Liver (tissue), 9 donors: ENCODE measurements around the gene ABCA4. TPM values are rescaled to one million over a fixed set of nuclear protein-coding genes. Genes with fewer than 3 reads are reported as not detected.

Experiments
- DNase-seq: peaks from one replicate; pipeline ENCODE4 v3.0.0-alpha.2; 2017; ENCODE audit warnings: low spot score
- H3K27ac ChIP-seq, 2 donors: one replicate each; pipeline ENCODE4 v1.7.0; 2013; ENCODE audit warnings: inconsistent platforms in 2 of 2, low read length in 2 of 2, control low read depth in 1 of 2, low read depth in 1 of 2, mild to moderate bottlenecking in 1 of 2
- H3K27me3 ChIP-seq, 4 donors: one replicate each; pipeline versions ENCODE4 v1.6.1 to v1.7.0; 2013; ENCODE audit warnings: low read length in 3 of 4, inconsistent platforms in 1 of 4, mild to moderate bottlenecking in 1 of 4, moderate library complexity in 1 of 4; ENCODE audit not compliant: control insufficient read depth in 4 of 4, insufficient read depth in 4 of 4
- H3K36me3 ChIP-seq, 4 donors: one replicate each; pipeline versions ENCODE4 v1.6.1 to v1.7.0; 2013; ENCODE audit warnings: low read length in 3 of 4, mild to moderate bottlenecking in 3 of 4, low read depth in 1 of 4, moderate library complexity in 1 of 4; ENCODE audit not compliant: control insufficient read depth in 4 of 4, insufficient read depth in 3 of 4
- H3K4me1 ChIP-seq, 4 donors: one replicate each; pipeline versions ENCODE4 v1.6.1 to v1.7.0; 2013; ENCODE audit warnings: low read length in 3 of 4, mild to moderate bottlenecking in 3 of 4, moderate library complexity in 1 of 4; ENCODE audit not compliant: control insufficient read depth in 4 of 4, insufficient read depth in 4 of 4
- H3K4me3 ChIP-seq, 3 donors: one replicate each; pipeline versions ENCODE4 v1.6.1 to v1.7.0; 2013; ENCODE audit warnings: low read length in 3 of 3, control low read depth in 1 of 3, low read depth in 1 of 3, mild to moderate bottlenecking in 1 of 3
- H3K9ac ChIP-seq, 2 donors: one replicate each; pipeline ENCODE4 v1.7.0; 2013; ENCODE audit warnings: low read length in 2 of 2, mild to moderate bottlenecking in 2 of 2, moderate library complexity in 2 of 2, control low read depth in 1 of 2, low read depth in 1 of 2
- H3K9me3 ChIP-seq, 4 donors: one replicate each; pipeline versions ENCODE4 v1.6.1 to v1.7.0; 2013; ENCODE audit warnings: low read length in 3 of 4; ENCODE audit not compliant: control insufficient read depth in 4 of 4
- EGR1 ChIP-seq, 2 donors: IDR thresholded peaks; 2 replicates each; pipeline ENCODE4 v1.6.1; 2016 to 2018; ENCODE audit warnings: antibody characterized with exemption in 2 of 2, low read depth in 2 of 2
- FOXA1 ChIP-seq: IDR thresholded peaks from 2 replicates; pipeline ENCODE4 v1.6.1; 2016; ENCODE audit warnings: antibody characterized with exemption
- FOXA2 ChIP-seq: IDR thresholded peaks from 2 replicates; pipeline ENCODE4 v1.6.1; 2016; ENCODE audit warnings: antibody characterized with exemption
- GABPA ChIP-seq, 2 donors: IDR thresholded peaks in 1 of 2; conservative IDR thresholded peaks in 1 of 2; 2 replicates each; pipeline ENCODE4 v1.6.1; 2016; ENCODE audit warnings: antibody characterized with exemption in 2 of 2, mild to moderate bottlenecking in 1 of 2, moderate library complexity in 1 of 2
- HNF4A ChIP-seq, 2 donors: conservative IDR thresholded peaks; 2 replicates each; pipeline ENCODE4 v1.6.1; 2016; ENCODE audit warnings: antibody characterized with exemption in 2 of 2, mild to moderate bottlenecking in 2 of 2
- HNF4G ChIP-seq: IDR thresholded peaks from 2 replicates; pipeline ENCODE4 v1.6.1; 2016; ENCODE audit warnings: antibody characterized with exemption
- JUND ChIP-seq, 2 donors: IDR thresholded peaks; 2 replicates each; pipeline ENCODE4 v1.6.1; 2016; ENCODE audit warnings: antibody characterized with exemption in 2 of 2
- MAX ChIP-seq: IDR thresholded peaks from 2 replicates; pipeline ENCODE4 v1.6.1; 2016; ENCODE audit warnings: antibody characterized with exemption
- NR2F2 ChIP-seq: IDR thresholded peaks from 2 replicates; pipeline ENCODE4 v1.6.1; 2016; ENCODE audit warnings: antibody characterized with exemption
- RAD21 ChIP-seq, 2 donors: IDR thresholded peaks; 2 replicates each; pipeline ENCODE4 v1.6.1; 2016; ENCODE audit warnings: antibody characterized with exemption in 2 of 2, mild to moderate bottlenecking in 2 of 2
- REST ChIP-seq: IDR thresholded peaks from 2 replicates; pipeline ENCODE4 v1.6.1; 2016; ENCODE audit warnings: antibody characterized with exemption, mild to moderate bottlenecking
- RXRA ChIP-seq, 2 donors: IDR thresholded peaks; 2 replicates each; pipeline ENCODE4 v1.6.1; 2017 to 2018; ENCODE audit warnings: antibody characterized with exemption in 2 of 2, mild to moderate bottlenecking in 1 of 2
- SP1 ChIP-seq: IDR thresholded peaks from 2 replicates; pipeline ENCODE4 v1.6.1; 2018; ENCODE audit warnings: antibody characterized with exemption, mild to moderate bottlenecking
- TAF1 ChIP-seq: conservative IDR thresholded peaks from 2 replicates; pipeline ENCODE4 v1.6.1; 2016; ENCODE audit warnings: antibody characterized with exemption, mild to moderate bottlenecking
- YY1 ChIP-seq: IDR thresholded peaks from 2 replicates; pipeline ENCODE4 v1.6.1; 2016; ENCODE audit warnings: antibody characterized with exemption, mild to moderate bottlenecking
- WGBS: extraction: QIAGEN DNeasy Blood & Tissue Kit; methylation state at CpG from one replicate; pipeline ENCODE4 v1.1.7; 2013; 5-methylcytosine and 5-hydroxymethylcytosine counted together
- polyA plus RNA-seq, 2 donors: library from polyadenylated mRNA; stranded (reverse) in 1 of 2; unstranded in 1 of 2; fragments of 200-250 nt in 1 of 2; fragments of >200 nt in 1 of 2; fragmentation: Nextera tagmentation in 1 of 2; extraction: Ambion mirVana in 1 of 2; gene quantifications; one replicate each; pipeline versions ENCODE4 v1.2.1 to v1.2.3, GENCODE V29; 2013 to 2015
- total RNA-seq, 2 donors: library from RNA; depleted of rRNA; stranded (reverse); fragments of >200 nt; gene quantifications; one replicate each; pipeline ENCODE4 v1.2.3, GENCODE V29; 2014
- TF ChIP-seq, protein P1 (sequence below): IDR thresholded peaks from 2 replicates; pipeline ENCODE4 v1.6.1; 2016; ENCODE audit warnings: antibody characterized with exemption
- TF ChIP-seq, protein P2 (sequence below): IDR thresholded peaks from 2 replicates; pipeline ENCODE4 v1.6.1; 2016; ENCODE audit warnings: antibody characterized with exemption
- TF ChIP-seq, protein P3 (sequence below): fragments of 150-350 bp; IDR thresholded peaks from 2 replicates; pipeline ENCODE4 v1.5.1; 2017; ENCODE audit warnings: improper control_type of control experiment, low read depth, low read length; ENCODE audit not compliant: missing input control
- donor health status: healthy.
- donor health status: healthy.
- donor health status: healthy.
- donor health status: healthy.
- donor health status: healthy.

Gene ABCA4
- total and polyA plus RNA-seq, 4 donors, result 0.19 to 1.5 (median 0.38) TPM

- Histone ChIP-seq H3K4me1 (no peaks in the 10 kb centered on the region), H3K27me3 (no peaks in the 10 kb centered on the region), H3K9ac (no peak overlapping the region), H3K9me3 (no peaks in the 10 kb centered on the region), H3K27ac (no peak overlapping the region), H3K36me3 (peaks cover 0 to 1% (median 0%) of the 10 kb centered on the region in 4 donors), H3K4me3 (no peak overlapping the region)
- TF ChIP-seq MAX (no peak), SP1 (no peak), HNF4A (conservative IDR thresholded peaks at IDR 0.05) (no peak), FOXA1 (no peak), REST (no peak), GABPA (IDR thresholded peaks at IDR 0.05 in 1 of 2, conservative IDR thresholded peaks at IDR 0.05 in 1 of 2) (no peak), YY1 (no peak), FOXA2 (no peak), RAD21 (IDR thresholded peaks at IDR 0.05) (no peak), NR2F2 (no peak), EGR1 (IDR thresholded peaks at IDR 0.05; ENCODE audit: low read depth in 2 of 2) (no peak), RXRA (IDR thresholded peaks at IDR 0.05) (no peak), HNF4G (no peak), JUND (IDR thresholded peaks at IDR 0.05) (no peak), TAF1 (no peak)
- TF ChIP-seq, protein P1, sequence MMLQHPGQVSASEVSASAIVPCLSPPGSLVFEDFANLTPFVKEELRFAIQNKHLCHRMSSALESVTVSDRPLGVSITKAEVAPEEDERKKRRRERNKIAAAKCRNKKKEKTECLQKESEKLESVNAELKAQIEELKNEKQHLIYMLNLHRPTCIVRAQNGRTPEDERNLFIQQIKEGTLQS, result no peak
- TF ChIP-seq, protein P2, sequence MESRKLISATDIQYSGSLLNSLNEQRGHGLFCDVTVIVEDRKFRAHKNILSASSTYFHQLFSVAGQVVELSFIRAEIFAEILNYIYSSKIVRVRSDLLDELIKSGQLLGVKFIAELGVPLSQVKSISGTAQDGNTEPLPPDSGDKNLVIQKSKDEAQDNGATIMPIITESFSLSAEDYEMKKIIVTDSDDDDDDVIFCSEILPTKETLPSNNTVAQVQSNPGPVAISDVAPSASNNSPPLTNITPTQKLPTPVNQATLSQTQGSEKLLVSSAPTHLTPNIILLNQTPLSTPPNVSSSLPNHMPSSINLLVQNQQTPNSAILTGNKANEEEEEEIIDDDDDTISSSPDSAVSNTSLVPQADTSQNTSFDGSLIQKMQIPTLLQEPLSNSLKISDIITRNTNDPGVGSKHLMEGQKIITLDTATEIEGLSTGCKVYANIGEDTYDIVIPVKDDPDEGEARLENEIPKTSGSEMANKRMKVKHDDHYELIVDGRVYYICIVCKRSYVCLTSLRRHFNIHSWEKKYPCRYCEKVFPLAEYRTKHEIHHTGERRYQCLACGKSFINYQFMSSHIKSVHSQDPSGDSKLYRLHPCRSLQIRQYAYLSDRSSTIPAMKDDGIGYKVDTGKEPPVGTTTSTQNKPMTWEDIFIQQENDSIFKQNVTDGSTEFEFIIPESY, result no peak
- TF ChIP-seq, protein P3, sequence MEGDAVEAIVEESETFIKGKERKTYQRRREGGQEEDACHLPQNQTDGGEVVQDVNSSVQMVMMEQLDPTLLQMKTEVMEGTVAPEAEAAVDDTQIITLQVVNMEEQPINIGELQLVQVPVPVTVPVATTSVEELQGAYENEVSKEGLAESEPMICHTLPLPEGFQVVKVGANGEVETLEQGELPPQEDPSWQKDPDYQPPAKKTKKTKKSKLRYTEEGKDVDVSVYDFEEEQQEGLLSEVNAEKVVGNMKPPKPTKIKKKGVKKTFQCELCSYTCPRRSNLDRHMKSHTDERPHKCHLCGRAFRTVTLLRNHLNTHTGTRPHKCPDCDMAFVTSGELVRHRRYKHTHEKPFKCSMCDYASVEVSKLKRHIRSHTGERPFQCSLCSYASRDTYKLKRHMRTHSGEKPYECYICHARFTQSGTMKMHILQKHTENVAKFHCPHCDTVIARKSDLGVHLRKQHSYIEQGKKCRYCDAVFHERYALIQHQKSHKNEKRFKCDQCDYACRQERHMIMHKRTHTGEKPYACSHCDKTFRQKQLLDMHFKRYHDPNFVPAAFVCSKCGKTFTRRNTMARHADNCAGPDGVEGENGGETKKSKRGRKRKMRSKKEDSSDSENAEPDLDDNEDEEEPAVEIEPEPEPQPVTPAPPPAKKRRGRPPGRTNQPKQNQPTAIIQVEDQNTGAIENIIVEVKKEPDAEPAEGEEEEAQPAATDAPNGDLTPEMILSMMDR, result no peak
- DNase-seq, result no peak
- 91% methylated on average over 3 of the region's 3 CpGs for WGBS
These were observed 88.3 kb downstream of the ABCA4 start for GRCh38 chr1:94032637-94033036.
